MCF 10A (cell line): Measurements from ENCODE around the gene ARID5A. TPM values are rescaled to one million over a fixed set of nuclear protein-coding genes. Genes with fewer than 3 reads are reported as not detected.

ENCODE experiments used
- BruUV-seq: library from RNA; stranded (reverse); fragments of 400-500 nt; replicated peaks from 2 replicates; lab custom pipeline; 2021; lab: Mats Ljungman, UMichigan
- CTCF ChIA-PET: fragments of 300-600 bp; sonication (Branson Sonifier 250); formaldehyde crosslinking; extraction: SDS; loops from one replicate; lab custom pipeline; 2021; ENCODE audit warnings: antibody characterized with exemption, inconsistent platforms; lab: Yijun Ruan, JAX
- POLR2A ChIA-PET: fragments of 300-600, 350-650 bp; sonication (Branson Sonifier 250); formaldehyde crosslinking; extraction: SDS; loops from one replicate; lab custom pipeline; 2020; ENCODE audit warnings: antibody characterized with exemption, inconsistent platforms; lab: Yijun Ruan, JAX
- DNase-seq: peaks from one replicate; pipeline ENCODE4 v3.0.0-alpha.2; 2018; ENCODE audit not compliant: unreplicated experiment
- H3K27ac Mint-ChIP-seq: one replicate; pipeline ENCODE4 v1.8.0; 2022; ENCODE audit warnings: mild to moderate bottlenecking, low read depth, mixed read lengths; ENCODE audit not compliant: unreplicated experiment
- H3K27me3 Mint-ChIP-seq: one replicate; pipeline ENCODE4 v1.8.0; 2022; ENCODE audit warnings: mixed read lengths; ENCODE audit not compliant: insufficient read depth, unreplicated experiment
- H3K36me3 Mint-ChIP-seq: one replicate; pipeline ENCODE4 v1.8.0; 2022; ENCODE audit warnings: mild to moderate bottlenecking, moderate library complexity, mixed read lengths; ENCODE audit not compliant: insufficient read depth, unreplicated experiment
- H3K4me1 Mint-ChIP-seq: one replicate; pipeline ENCODE4 v1.8.0; 2022; ENCODE audit warnings: mixed read lengths; ENCODE audit not compliant: insufficient read depth, unreplicated experiment
- H3K4me3 Mint-ChIP-seq: one replicate; pipeline ENCODE4 v1.8.0; 2022; ENCODE audit warnings: mild to moderate bottlenecking, moderate library complexity, mixed read lengths; ENCODE audit not compliant: unreplicated experiment
- H3K9me3 Mint-ChIP-seq: one replicate; pipeline ENCODE4 v1.8.0; 2022; ENCODE audit warnings: mixed read lengths; ENCODE audit not compliant: unreplicated experiment
- CTCF ChIP-seq: fragments of 200-600 bp; IDR thresholded peaks from one replicate; pipeline ENCODE4 v1.8.0; 2022; ENCODE audit warnings: antibody characterized with exemption, mild to moderate bottlenecking; ENCODE audit not compliant: unreplicated experiment
- intact Hi-C: fragments of 100-400 bp; cut with micrococcal nuclease; formaldehyde crosslinking; loops from 2 replicates; pipeline ENCODE4 v1.14.1; 2022
- total RNA-seq: library from RNA; stranded (reverse); gene quantifications from 2 replicates; pipeline ENCODE4 v1.2.3, GENCODE V29; 2022

Gene ARID5A
- total RNA-seq, 1 experiment from 2014 or later: 3.4 TPM

GRCh38 chr2:96520231-96520630, 16.3 kb upstream of the ARID5A start:
- no peak for TF ChIP-seq CTCF
- DNase-seq: no peak
- ChIA-PET CTCF (interaction anchor here (0.6 to 3.7 kb wide), 3 partner anchors 11 to 281 kb away, joined by 3 to 21 read pairs (median 3); no protein-coding TSS in a partner anchor), POLR2A (interaction anchor here (0.6 kb wide), 1 partner anchor 194 kb away, joined by 3 read pairs; no protein-coding TSS in a partner anchor)
- BruUV-seq: no TSS peak
- Mint-ChIP-seq H3K4me3 (no peak overlapping the region), H3K36me3 (no peaks in the 10 kb centered on the region), H3K27ac (no peak overlapping the region), H3K4me1 (no peaks in the 10 kb centered on the region), H3K27me3 (no peaks in the 10 kb centered on the region), H3K9me3 (peaks cover 7% of the 10 kb centered on the region)
- intact Hi-C loops: no loop called here

GRCh38 chr2:96520697-96521096, 15.9 kb upstream of the ARID5A start:
- H3K4me1 Mint-ChIP-seq: no peaks in the 10 kb centered on the region
- no peaks in the 10 kb centered on the region for H3K36me3 Mint-ChIP-seq
- TF ChIP-seq CTCF: no peak
- no peak overlapping the region for H3K27ac Mint-ChIP-seq
- DNase-seq: no peak
- CTCF ChIA-PET: interaction anchor here (0.7 kb wide), 1 partner anchor 147 kb away, joined by 3 read pairs; no protein-coding TSS in a partner anchor
- H3K4me3 Mint-ChIP-seq: no peak overlapping the region
- peaks cover 7% of the 10 kb centered on the region for H3K9me3 Mint-ChIP-seq
- POLR2A ChIA-PET: interaction anchor here (0.5 to 0.6 kb wide), 2 partner anchors 15 to 193 kb away, joined by 3 read pairs; partner anchors contain the start of gene NEURL3
- intact Hi-C loops: no loop called here
- no peaks in the 10 kb centered on the region for H3K27me3 Mint-ChIP-seq
- BruUV-seq: no TSS peak

- no peak for DNase-seq
- POLR2A ChIA-PET: interaction anchor here (0.5 kb wide), 1 partner anchor 16 kb away, joined by 3 read pairs; the partner anchor contains the start of gene NEURL3
- H3K36me3 Mint-ChIP-seq: no peaks in the 10 kb centered on the region
- H3K4me1 Mint-ChIP-seq: no peaks in the 10 kb centered on the region
- no peak overlapping the region for H3K4me3 Mint-ChIP-seq
- intact Hi-C loops: no loop called here
- H3K9me3 Mint-ChIP-seq: peaks cover 7% of the 10 kb centered on the region
- H3K27ac Mint-ChIP-seq: no peak overlapping the region
- CTCF ChIA-PET: no interaction called here
- no TSS peak for BruUV-seq
- TF ChIP-seq CTCF: no peak
- H3K27me3 Mint-ChIP-seq: no peaks in the 10 kb centered on the region
Measured at GRCh38 chr2:96521219-96521618, 15.3 kb upstream of the ARID5A start.

- Mint-ChIP-seq H3K4me1 (no peaks in the 10 kb centered on the region), H3K36me3 (no peaks in the 10 kb centered on the region), H3K4me3 (no peak overlapping the region), H3K9me3 (no peaks in the 10 kb centered on the region), H3K27ac (no peak overlapping the region), H3K27me3 (no peaks in the 10 kb centered on the region)
- BruUV-seq: no TSS peak
- no peak for TF ChIP-seq CTCF
- POLR2A ChIA-PET: no interaction called here
- no peak for DNase-seq
- CTCF ChIA-PET: interaction anchor here (0.6 to 1.6 kb wide), 4 partner anchors 12 to 428 kb away, joined by 3 to 7 read pairs (median 4); no protein-coding TSS in a partner anchor
- intact Hi-C loops: no loop called here
Measured at GRCh38 chr2:96522304-96523203, 14.0 kb upstream of the ARID5A start.
